Measurements from ENCODE around the gene USP19.

USP19 gene

GRCh38 chr3:49134471-49135265, 14.0 kb upstream of the USP19 start:
- no peak for DNase-seq

DNA sequence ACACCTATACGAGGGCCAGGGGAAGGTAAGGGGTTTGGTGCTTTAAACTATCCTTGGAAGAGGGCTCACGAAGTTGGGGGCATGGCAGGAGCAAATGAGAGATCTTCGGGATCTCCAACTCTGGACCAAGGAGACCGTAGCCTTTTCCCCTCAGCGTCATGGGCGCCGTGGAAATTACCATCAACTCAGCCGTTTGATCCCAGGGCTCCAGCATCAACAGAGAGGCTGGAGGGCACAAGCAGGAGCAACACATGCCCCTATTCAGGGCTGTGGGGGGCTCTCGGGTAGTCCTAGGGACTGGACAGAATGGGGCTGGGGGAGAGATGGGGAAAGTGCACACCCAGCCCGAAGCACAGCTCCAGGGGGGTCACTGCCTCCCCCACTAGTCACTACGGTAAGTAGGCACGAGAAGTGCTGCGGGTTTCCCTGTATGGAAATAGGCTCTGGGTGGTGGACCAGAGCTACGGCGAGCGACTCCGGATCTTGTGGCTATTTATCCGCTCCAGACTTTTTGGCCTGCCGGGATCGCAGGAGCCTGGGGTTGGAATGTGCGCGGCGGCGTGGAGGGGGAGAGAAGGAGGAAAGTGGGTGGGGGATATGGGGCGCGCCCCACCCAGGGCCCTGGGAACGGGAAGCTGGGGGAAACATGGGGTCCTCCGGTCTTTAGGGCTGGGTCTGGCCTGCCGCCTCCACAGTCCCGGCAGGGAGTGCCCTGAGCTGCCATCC, 12.8 kb upstream of the USP19 start:
- peak; percentile 30 to 46 for DNase-seq

GRCh38 chr3:49132437-49133225, 12.0 kb upstream of the USP19 start, which contains the start of gene LAMB2:
LAMB2 (minus strand) TSS chr3:49133050; CDS start chr3:49132867, 183 bp downstream.
- peak; percentile 4 to 11 for DNase-seq

GRCh38 chr3:49132073-49132436, 11.4 kb upstream of the USP19 start:
- no peak for DNase-seq

DNA sequence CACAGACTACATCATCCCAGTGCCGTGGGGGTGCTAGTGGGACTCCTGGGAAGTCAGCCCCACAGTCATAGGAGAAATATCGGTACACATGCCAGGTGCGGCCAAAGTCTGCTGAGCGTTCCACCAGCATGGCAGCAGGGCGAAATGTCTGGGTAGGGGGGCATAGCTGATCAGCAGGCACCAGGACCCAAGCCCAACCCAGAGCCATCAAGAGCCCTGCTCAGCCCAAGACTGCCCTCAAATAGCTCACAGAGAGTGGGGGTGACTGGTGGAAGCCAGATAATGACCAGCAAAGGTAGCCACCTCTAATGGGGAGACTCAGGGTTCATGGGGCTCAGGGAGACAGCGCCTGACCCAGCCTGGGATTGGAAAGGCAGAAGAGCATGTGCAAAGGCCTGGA, 11.0 kb upstream of the USP19 start:
- no peak for DNase-seq

GRCh38 chr3:49131040-49131439, 10.4 kb upstream of the USP19 start:
- no peak for DNase-seq

DNA sequence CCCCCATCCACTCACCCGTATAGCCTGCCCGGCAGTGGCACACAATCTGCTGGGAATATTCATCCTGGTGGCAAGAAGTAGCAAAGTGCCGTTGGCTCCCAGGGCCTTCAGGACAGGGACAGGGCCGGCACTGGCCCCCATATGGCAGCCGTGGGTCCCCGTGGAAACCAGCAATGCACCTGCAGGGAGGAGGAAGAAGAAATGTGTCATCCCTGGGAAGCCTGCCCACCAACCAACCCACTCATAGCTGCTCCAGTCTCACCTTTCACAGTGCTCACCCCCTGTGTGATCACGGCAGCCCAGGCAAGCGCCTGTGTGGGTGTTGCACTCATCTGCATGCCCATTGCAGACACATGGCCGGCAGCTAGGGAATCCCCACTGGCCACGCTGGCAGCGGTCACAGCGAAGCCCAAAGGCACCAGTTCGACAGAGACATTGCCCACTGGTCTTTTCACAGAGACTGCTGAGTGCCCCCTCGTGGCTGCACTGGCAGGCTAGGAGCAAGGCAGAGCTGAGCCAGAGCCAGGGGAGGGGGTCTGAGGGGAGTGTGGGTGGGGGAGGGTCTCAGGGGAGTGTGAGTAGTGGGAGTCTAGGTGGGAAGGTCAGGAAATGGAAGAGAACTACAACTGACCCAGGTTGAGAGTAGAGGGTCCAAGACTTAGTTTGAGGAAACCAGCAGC, 4.5 kb upstream of the USP19 start:
- DNase-seq, result no peak

- DNase-seq, result no peak
Measured at GRCh38 chr3:49124203-49124602, 3.6 kb upstream of the USP19 start.

DNA sequence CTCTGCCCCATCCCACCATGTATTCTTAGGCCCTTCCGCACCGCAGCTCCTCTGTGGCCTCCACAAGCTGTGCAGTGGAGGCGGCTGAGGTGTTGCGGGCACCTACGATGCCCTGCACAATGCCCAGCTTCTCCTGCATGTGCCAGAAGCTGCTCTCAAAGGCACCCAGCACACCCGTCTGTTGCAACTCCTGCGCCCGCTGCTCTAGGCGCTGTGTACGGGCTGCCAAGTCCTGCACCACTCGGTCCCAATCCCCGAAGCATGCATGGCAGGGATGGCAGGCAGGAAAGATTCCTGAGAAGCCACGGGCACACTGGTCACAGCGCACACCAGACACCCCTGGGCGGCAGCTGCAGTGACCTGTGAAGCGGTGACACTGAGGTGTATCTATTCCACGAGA, 3.1 kb upstream of the USP19 start:
- DNase-seq, result no peak

DNA sequence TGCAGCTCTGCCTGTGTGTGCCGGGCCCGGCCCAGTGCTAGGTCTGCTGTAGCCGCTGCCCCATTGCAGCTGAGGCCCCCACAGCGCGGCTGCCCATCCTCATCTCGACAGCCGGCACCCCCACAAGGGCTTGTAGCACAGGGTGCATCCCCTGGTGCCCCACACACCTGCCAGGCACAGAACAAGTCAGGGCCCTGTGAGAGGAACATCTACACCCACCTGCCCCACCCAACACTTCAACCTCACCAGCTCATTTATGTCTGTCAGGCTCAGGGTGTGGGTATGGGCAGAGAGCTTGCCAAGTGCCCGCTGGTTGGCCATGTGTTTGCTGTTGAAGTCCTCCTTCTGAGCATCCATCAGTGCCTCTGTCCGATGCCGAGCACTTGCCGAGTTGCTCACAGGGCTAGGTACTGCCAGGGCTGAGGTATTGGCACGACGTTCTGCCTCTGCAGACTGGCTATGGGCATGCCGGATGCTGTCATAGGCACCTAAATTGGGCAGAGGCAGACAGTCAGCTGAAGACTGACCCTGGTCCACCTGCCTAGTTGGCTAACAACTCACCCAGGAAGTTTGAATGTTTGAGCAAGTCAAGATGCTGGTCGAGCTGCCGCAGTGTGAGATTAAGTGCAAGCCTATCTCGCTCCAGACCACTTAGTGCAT, 2.4 kb upstream of the USP19 start:
- no peak for DNase-seq

DNA sequence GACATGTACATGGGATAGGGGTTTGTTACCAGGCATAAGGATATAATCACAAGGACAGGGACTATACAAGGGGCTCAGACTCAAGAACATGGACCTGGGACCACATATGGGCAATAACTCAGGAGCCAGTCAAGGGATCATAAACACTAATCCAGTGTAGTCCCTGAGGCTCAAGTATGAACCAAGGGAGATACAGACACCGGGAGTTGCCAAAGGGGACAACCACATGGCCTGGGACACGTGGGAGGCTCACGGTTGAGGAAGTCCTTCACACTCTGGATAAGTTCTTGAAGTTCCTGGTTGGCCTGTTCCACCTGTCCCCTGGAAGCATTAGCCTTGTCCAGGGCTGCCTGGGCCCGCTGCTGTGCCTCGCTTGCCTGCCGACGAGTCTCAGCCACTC, 1.8 kb upstream of the USP19 start:
- no peak for DNase-seq

DNA sequence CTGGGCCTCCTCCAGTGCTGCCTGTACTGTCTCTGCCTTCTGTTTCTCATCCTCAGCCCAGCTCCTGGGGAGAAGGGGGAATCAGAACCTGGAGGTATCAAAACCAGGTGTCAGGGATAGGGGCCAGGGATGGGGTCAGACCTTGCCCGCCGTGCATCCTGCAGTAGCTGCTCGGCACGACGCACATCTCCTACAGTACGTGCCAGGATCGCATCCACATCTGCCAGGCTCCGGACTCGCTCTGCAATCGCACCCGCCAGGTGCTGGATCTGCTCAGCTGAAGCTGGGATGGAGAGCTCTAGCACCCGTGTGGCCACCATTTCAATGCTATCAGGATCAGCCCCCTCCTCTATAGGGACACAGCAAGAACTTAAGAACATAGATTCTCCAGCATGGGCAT, 1.4 kb upstream of the USP19 start:
- DNase-seq, result no peak

DNA sequence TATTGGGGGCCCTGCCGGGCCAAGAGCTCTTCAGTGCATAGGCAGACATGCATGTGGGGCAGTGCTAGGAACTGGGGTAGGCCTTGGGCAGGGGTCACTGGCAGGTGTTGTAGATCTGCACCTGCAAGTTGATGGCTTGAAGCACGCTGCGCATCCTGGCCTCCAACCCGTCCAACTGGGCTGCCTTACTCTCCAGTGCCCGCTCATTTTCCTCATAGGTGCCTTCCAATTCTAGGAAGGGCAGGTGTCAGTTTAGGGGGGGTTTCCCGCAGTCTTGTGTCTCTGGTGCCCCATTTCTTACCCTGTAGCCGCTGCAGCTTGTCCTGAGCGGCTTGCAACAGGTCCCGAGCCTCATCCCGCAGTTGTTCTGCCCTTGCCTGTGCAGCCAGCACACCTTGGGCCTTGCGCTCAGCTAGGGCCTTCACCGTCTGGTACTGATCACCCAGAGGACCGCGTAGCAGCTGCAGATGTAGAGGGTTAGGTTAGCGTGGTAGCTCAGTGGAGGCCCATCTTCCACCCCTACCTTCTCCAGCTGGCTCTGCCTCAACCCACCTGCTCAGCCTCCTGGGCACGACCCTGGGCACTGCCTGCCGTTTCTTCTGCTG, 611 bp upstream of the USP19 start:
- no peak for DNase-seq

GRCh38 chr3:49120096-49120437, 556 bp downstream of the USP19 start:
- no peak for DNase-seq

GRCh38 chr3:49119439-49119838, 1.2 kb downstream of the USP19 start:
- DNase-seq, result no peak

DNA sequence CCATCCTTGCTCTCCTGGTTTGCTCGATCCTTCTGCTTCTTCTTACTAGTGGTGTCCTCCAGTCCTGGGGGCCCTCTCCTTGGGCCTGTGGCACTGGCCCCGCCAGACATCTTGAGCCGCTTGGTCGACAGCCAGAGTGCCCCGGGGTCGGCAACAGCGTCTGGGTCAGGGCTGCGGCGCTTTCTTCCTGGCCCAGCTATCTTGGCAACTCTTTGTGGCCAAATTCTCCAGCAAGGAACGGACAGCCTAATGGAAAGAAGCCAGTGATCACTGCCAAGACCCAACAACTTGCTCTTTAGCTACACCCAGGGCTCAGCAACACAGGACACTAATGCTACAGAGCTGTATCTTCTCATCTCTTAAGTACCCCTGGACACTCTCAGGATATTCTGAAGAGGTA, 1.6 kb downstream of the USP19 start:
- no peak for DNase-seq

- no peak for DNase-seq
Measured at GRCh38 chr3:49112262-49112661, 8.4 kb downstream of the USP19 start.

- no peak for DNase-seq
Measured at GRCh38 chr3:49111347-49111746, 9.3 kb downstream of the USP19 start.

DNA sequence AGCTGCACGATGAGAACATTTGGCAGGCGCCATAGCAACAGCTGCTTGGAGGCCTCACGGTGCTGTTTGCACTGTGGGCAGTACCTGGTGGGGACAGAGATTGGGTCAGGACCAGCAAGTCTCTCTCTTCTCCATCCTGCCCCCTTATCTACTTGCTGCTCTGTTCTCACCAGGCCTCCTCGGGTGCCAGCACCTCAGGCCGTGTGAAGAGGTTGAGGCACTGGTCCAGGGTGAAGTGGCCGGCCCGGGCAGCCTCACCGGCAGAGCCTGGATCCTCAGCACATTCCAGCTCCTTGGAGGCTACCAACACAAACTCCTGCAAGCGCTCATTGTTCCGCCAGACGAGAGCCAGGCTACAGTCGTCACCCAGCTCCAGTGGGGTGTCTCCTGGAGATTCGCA, 9.8 kb downstream of the USP19 start:
- DNase-seq, result no peak

- DNase-seq, result no peak
Measured at GRCh38 chr3:49108346-49108745, 12.3 kb downstream of the USP19 start.

DNA sequence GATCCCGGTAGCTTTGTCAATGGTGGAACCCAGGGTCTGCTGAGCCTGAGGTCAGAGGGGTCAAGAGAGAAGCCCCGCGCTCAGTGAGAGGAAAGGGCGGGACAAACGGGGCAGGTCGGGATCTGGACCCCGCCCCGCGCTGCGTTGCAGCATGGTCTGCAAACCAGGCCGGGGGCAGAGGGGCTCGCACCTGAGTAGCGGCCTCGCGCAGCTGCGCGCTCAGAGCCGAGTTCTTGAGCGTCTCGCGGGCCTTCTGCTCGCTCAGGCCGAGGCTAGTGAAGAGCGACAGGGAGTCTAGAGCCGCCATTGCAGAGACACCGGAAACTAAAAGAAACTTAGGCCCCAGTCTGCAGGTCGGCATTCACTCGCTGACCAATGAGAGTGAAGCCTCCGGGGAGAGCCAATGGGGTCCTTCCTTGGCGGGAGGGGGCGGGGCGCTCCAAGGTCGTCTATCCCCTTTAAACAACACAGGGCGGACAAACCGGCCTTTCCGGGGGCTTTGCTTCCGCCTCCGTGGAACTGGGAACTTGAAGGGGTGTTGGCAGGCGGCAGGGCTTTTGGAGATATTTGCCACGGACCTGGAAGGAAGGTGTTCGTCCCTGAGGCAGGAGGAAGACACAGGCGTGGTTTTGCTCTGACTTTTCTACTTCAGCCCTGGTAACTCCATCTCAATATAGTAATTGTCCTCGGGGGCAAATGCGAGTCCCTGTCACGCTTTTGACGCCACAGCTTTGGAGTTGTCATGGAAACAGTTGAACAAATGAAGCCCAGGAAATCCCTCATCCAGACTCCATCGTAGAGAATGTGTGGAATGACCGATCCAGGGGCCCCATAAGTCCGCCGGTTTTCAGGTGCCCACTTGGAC, 16.0 kb downstream of the USP19 start, which contains the start of gene QARS1:
TSS of gene QARS1 (minus strand) at position 331 of the 865 bp plus-strand sequence. CDS start at position 307, 24 bp downstream.
- DNase-seq, result peak; percentile 69 to 77
